H1 (cell line): ENCODE measurements around the gene SNW1. TPM values are rescaled to one million over a fixed set of nuclear protein-coding genes. Genes with fewer than 3 reads are reported as not detected.
A peak's percentile ranks its signal among the peaks of the same experiment; 100 is the strongest.

Experiments used
- CTCF ChIA-PET: fragments of 300-600 bp; sonication (Branson Sonifier 250); formaldehyde crosslinking; loops from one replicate; lab custom pipeline; 2021; ENCODE audit not compliant: partially characterized antibody; lab: Charles Lee
- POLR2A ChIA-PET: fragments of 300-600 bp; sonication (Branson Sonifier 250); formaldehyde crosslinking; loops from one replicate; lab custom pipeline; 2021; ENCODE audit warnings: inconsistent platforms; ENCODE audit not compliant: partially characterized antibody; lab: Charles Lee
- DNase-seq, 2 experiments: peaks; one replicate each; pipeline versions ENCODE4 v3.0.0 to v3.0.0-alpha.2; 2010 to 2022; ENCODE audit warnings: low spot score in 2 of 2, low read depth in 1 of 2, mixed read lengths in 1 of 2
- FAIRE-seq: peaks from 2 replicates; lab custom pipeline; 2011; peaks lifted over from hg19 to GRCh38; lab: Jason Lieb, UNC
- H2AFZ ChIP-seq: 2 replicates; pipeline ENCODE4 v1.8.1; 2012; ENCODE audit warnings: low read length, inconsistent platforms
- H2AK5ac ChIP-seq: 2 replicates; pipeline ENCODE4 v1.6.1; 2013; ENCODE audit warnings: low read depth, low read length
- H2BK120ac ChIP-seq: replicated peaks from 2 replicates; pipeline ENCODE3; 2013; ENCODE audit warnings: low read depth, low read length, inconsistent platforms
- H2BK12ac ChIP-seq: 2 replicates; pipeline ENCODE4 v1.6.1; 2013; ENCODE audit warnings: low read depth, low read length
- H2BK15ac ChIP-seq: 2 replicates; pipeline ENCODE4 v1.6.1; 2013; ENCODE audit warnings: low read length
- H2BK20ac ChIP-seq: 2 replicates; pipeline ENCODE4 v1.6.1; 2013; ENCODE audit warnings: low read length
- H2BK5ac ChIP-seq: 2 replicates; pipeline ENCODE4 v1.6.1; 2013; ENCODE audit warnings: low read depth, low read length
- H3K14ac ChIP-seq: 2 replicates; pipeline ENCODE4 v1.6.1; 2013; ENCODE audit warnings: inconsistent platforms; ENCODE audit not compliant: insufficient read length
- H3K18ac ChIP-seq: 2 replicates; pipeline ENCODE4 v1.6.1; 2013; ENCODE audit warnings: low read length; ENCODE audit errors: extremely low read depth
- H3K23ac ChIP-seq: 2 replicates; pipeline ENCODE4 v1.6.1; 2013; ENCODE audit warnings: inconsistent platforms; ENCODE audit not compliant: insufficient read length
- H3K23me2 ChIP-seq: 2 replicates; pipeline ENCODE4 v1.6.1; 2013; ENCODE audit warnings: low read depth, low read length
- H3K27ac ChIP-seq: 2 replicates; pipeline ENCODE4 v1.6.1; 2011; ENCODE audit warnings: low read depth, low read length, inconsistent platforms
- H3K27me3 ChIP-seq, 4 experiments: replicated peaks in 1 of 4; 1 replicate in 1 of 4; 2 replicates in 3 of 4; pipeline versions ENCODE4 v1.6.1 to v1.8.1; 2011 to 2013; ENCODE audit warnings: low read length in 3 of 4, mild to moderate bottlenecking in 3 of 4, inconsistent platforms in 2 of 4, mixed read lengths in 2 of 4, moderate library complexity in 1 of 4; ENCODE audit not compliant: control insufficient read depth in 3 of 4, insufficient read depth in 3 of 4; ENCODE audit errors: extremely low read depth in 1 of 4
- H3K36me3 ChIP-seq, 4 experiments: 2 replicates each; pipeline versions ENCODE4 v1.6.1 to v1.8.1; 2011 to 2013; ENCODE audit warnings: mild to moderate bottlenecking in 4 of 4, low read length in 3 of 4, moderate library complexity in 2 of 4, control low read depth in 1 of 4, inconsistent platforms in 1 of 4; ENCODE audit not compliant: insufficient read depth in 4 of 4, control insufficient read depth in 2 of 4
- H3K4ac ChIP-seq: replicated peaks from 2 replicates; pipeline ENCODE3; 2013; ENCODE audit warnings: low read length, low read depth, mixed read lengths, inconsistent platforms; ENCODE audit not compliant: insufficient read length
- H3K4me1 ChIP-seq, 4 experiments: replicated peaks in 1 of 4; 1 replicate in 1 of 4; 2 replicates in 3 of 4; pipeline versions ENCODE4 v1.6.1 to v1.8.1; 2011 to 2013; ENCODE audit warnings: low read length in 3 of 4, inconsistent platforms in 2 of 4, mixed read lengths in 1 of 4; ENCODE audit not compliant: insufficient read depth in 4 of 4, control insufficient read depth in 3 of 4
- H3K4me2 ChIP-seq, 2 experiments: 2 replicates each; pipeline versions ENCODE4 v1.6.1 to v1.8.1; 2011 to 2013; ENCODE audit warnings: low read depth in 2 of 2, low read length in 2 of 2, control low read depth in 1 of 2, inconsistent platforms in 1 of 2, mild to moderate bottlenecking in 1 of 2; ENCODE audit not compliant: insufficient read depth in 1 of 2
- H3K4me3 ChIP-seq, 4 experiments: fragments of 200-600, 300-600 bp in 1 of 4; sonication (generic), shearing (Covaris generic), sonication (Bioruptor Twin) in 1 of 4; 2 replicates each; pipeline versions ENCODE4 v1.5.1 to v1.8.1; 2011 to 2016; ENCODE audit warnings: low read length in 4 of 4, low read depth in 3 of 4, control low read depth in 2 of 4, inconsistent platforms in 2 of 4, mild to moderate bottlenecking in 2 of 4, mixed read lengths in 1 of 4, moderate library complexity in 1 of 4; ENCODE audit not compliant: insufficient read depth in 2 of 4; ENCODE audit errors: extremely low read depth in 1 of 4
- H3K56ac ChIP-seq: replicated peaks from 2 replicates; pipeline ENCODE3; 2013; ENCODE audit warnings: low read depth, mild to moderate bottlenecking, mixed read lengths, low read length, inconsistent platforms; ENCODE audit not compliant: insufficient read length
- H3K79me1 ChIP-seq: 2 replicates; pipeline ENCODE4 v1.6.1; 2013; ENCODE audit warnings: low read depth, low read length, control low read depth
- H3K79me2 ChIP-seq, 2 experiments: 2 replicates each; pipeline versions ENCODE4 v1.6.1 to v1.8.1; 2012 to 2013; ENCODE audit warnings: low read length in 2 of 2, mild to moderate bottlenecking in 2 of 2, inconsistent platforms in 1 of 2; ENCODE audit not compliant: insufficient read depth in 2 of 2, control insufficient read depth in 1 of 2
- H3K9ac ChIP-seq, 4 experiments: replicated peaks in 1 of 4; 1 replicate in 1 of 4; 2 replicates in 3 of 4; pipeline versions ENCODE4 v1.6.1 to v1.8.1; 2011 to 2013; ENCODE audit warnings: low read depth in 3 of 4, low read length in 3 of 4, control low read depth in 2 of 4, mild to moderate bottlenecking in 2 of 4, moderate library complexity in 2 of 4, inconsistent platforms in 1 of 4; ENCODE audit errors: extremely low read depth in 1 of 4
- H3K9me3 ChIP-seq, 2 experiments: 2 replicates each; pipeline versions ENCODE4 v1.6.1 to v1.8.1; 2012 to 2013; ENCODE audit warnings: mild to moderate bottlenecking in 2 of 2, moderate library complexity in 2 of 2, control low read depth in 1 of 2, inconsistent platforms in 1 of 2, low read depth in 1 of 2, low read length in 1 of 2, mixed read lengths in 1 of 2; ENCODE audit not compliant: insufficient read depth in 2 of 2
- H4K20me1 ChIP-seq, 2 experiments: replicated peaks in 1 of 2; 2 replicates each; pipeline versions ENCODE3 to v1.8.1; 2011 to 2013; ENCODE audit warnings: inconsistent platforms in 2 of 2, low read length in 2 of 2, mild to moderate bottlenecking in 1 of 2; ENCODE audit not compliant: insufficient read depth in 2 of 2, control insufficient read depth in 1 of 2
- H4K5ac ChIP-seq: 2 replicates; pipeline ENCODE4 v1.6.1; 2013; ENCODE audit warnings: low read length, low read depth, mixed read lengths, inconsistent platforms; ENCODE audit not compliant: insufficient read length
- H4K8ac ChIP-seq: 2 replicates; pipeline ENCODE4 v1.8.0; 2013; ENCODE audit warnings: mild to moderate bottlenecking, moderate library complexity, low read length, inconsistent platforms; ENCODE audit not compliant: insufficient read depth; ENCODE audit errors: extremely low read depth
- H4K91ac ChIP-seq: replicated peaks from 2 replicates; pipeline ENCODE3; 2013; ENCODE audit warnings: low read length, mixed read lengths, inconsistent platforms; ENCODE audit not compliant: insufficient read length
- CEBPB ChIP-seq: IDR thresholded peaks from 2 replicates; pipeline ENCODE4 v1.6.1; 2012; ENCODE audit warnings: low read depth, low read length
- RBBP5 ChIP-seq: IDR thresholded peaks from 2 replicates; pipeline ENCODE4 v1.7.1; 2012; ENCODE audit warnings: low read depth, mild to moderate bottlenecking, inconsistent platforms, low read length, moderate library complexity, borderline replicate concordance
- SIN3A ChIP-seq, 2 experiments: IDR thresholded peaks in 1 of 2; conservative IDR thresholded peaks in 1 of 2; 2 replicates each; pipeline ENCODE4 v1.6.1; 2011 to 2012; ENCODE audit warnings: low read length in 2 of 2, improper control_type of control experiment in 1 of 2, low read depth in 1 of 2, mild to moderate bottlenecking in 1 of 2
- SIX5 ChIP-seq: IDR thresholded peaks from 2 replicates; pipeline ENCODE4 v1.6.1; 2011; ENCODE audit warnings: mild to moderate bottlenecking, low read depth, low read length
- TAF1 ChIP-seq: IDR thresholded peaks from 2 replicates; pipeline ENCODE4 v1.6.1; 2011; ENCODE audit warnings: mild to moderate bottlenecking, low read depth, low read length
- TBP ChIP-seq: IDR thresholded peaks from 2 replicates; pipeline ENCODE4 v1.6.1; 2011; ENCODE audit warnings: low read depth, low read length, improper control_type of control experiment
- WGBS, 2 experiments: shearing (Covaris generic) in 1 of 2; methylation state at CpG; one replicate each; pipeline versions ENCODE4 v1.1.6 to v1.1.7; 2013 to 2015; ENCODE audit warnings: low lambda C conversion rate in 2 of 2, mixed read lengths in 2 of 2, inconsistent platforms in 1 of 2, low coverage in 1 of 2, missing lambda C conversion rate in 1 of 2; ENCODE audit not compliant: insufficient replicate concordance in 2 of 2, insufficient coverage in 1 of 2, insufficient read length in 1 of 2; ENCODE audit errors: extremely low coverage in 1 of 2, missing lambda C conversion rate in 1 of 2; 5-methylcytosine and 5-hydroxymethylcytosine counted together
- polyA plus RNA-seq, 7 experiments: library from polyadenylated mRNA; depleted of rRNA in 3 of 7; stranded (reverse) in 5 of 7; unstranded in 2 of 7; fragments of >200 nt in 5 of 7; fragments of 200-250 nt in 2 of 7; gene quantifications; 1 replicate in 5 of 7; 2 replicates in 1 of 7; 4 replicates in 1 of 7; pipeline versions ENCODE4 v1.2.1 to v1.2.3, GENCODE V29; 2011 to 2013; ENCODE audit warnings: missing spikeins in 2 of 7, mixed read lengths in 2 of 7
- total RNA-seq: library from RNA; stranded (reverse); fragmentation: NEBNext Ultra II Directional; extraction: Animal tissue kit (Norgen Biotek cat#: 25700); gene quantifications from 2 replicates; pipeline ENCODE4 v1.2.1, GENCODE V29; 2021
- TF ChIP-seq, protein P1 (sequence below): IDR thresholded peaks from 2 replicates; pipeline ENCODE4 v1.6.1; 2011; ENCODE audit warnings: low read length, improper control_type of control experiment
- TF ChIP-seq, protein P2 (sequence below): IDR thresholded peaks from 2 replicates; pipeline ENCODE4 v1.6.1; 2011; ENCODE audit warnings: low read depth, mild to moderate bottlenecking, low read length; ENCODE audit not compliant: insufficient read depth

SNW1 gene
- total and polyA plus RNA-seq, 2 of the 8 experiments (the other 6 are each of a cell fraction or from before 2014, with no cell fraction given) = 13.2 to 79.2 TPM

DNA sequence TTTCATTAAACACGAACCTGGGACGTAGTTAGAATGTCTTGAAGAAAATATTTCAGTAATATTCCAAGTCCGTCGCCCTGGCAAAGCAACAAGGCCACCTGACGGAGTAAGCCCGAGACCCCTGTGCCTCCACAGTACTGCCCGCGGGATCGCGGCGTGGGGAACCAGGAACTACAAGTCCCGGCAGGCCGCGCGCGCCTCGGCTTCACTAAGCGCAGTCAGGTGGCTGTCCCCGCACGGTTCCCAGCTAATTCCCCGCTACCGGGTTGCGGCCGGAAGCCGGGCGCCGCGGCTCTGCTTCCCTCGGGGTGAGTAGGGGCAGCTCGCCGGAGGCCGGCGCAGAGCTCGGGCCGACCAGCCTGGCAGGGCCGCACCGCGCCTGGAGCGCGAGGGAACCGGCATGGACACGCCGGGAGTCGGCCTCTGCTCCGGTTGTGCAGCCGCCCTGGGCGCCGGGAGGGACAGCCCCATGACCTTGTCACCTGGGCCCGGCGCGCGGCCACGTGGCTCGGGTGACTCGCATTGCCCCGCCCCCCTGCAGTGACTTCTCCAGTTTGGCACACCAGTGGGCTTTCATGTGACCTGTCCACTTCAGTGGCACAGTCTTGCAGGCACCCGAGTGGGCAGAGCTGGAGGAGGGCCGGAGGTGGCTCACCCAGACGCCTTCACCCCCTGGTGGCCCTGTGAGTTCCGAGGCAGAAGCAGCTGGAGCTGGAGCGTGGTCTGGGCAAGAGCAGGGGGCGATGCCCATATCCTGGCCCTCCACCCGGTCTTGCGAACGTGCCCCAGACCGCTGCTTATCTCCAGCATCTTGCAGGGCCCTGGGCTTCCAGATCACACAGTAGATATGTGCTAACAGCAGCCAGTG is 39.1 kb upstream of the SNW1 start, which contains the start of gene ADCK1:
Gene ADCK1, plus strand, starts transcription at position 247 of the 868 bp plus-strand sequence. CDS start 18,870 bp downstream, outside the sequence.
- H3K14ac ChIP-seq = no peak within 1 kb of the TSS
- peak within 1 kb of the TSS; percentile 87 for H2BK120ac ChIP-seq
- peak within 1 kb of the TSS; percentile 41; the same call in 1 of the 2 replicates for H3K27ac ChIP-seq
- H3K56ac ChIP-seq = peak within 1 kb of the TSS; percentile 64
- no peak within 1 kb of the TSS for H3K23ac ChIP-seq
- H2BK20ac ChIP-seq = no peak within 1 kb of the TSS
- H2BK5ac ChIP-seq = peak within 1 kb of the TSS; percentile 66; the same call in 1 of the 2 replicates
- no peak for FAIRE-seq
- peak within 1 kb of the TSS; percentile 90 for H2AFZ ChIP-seq
- ChIA-PET POLR2A (interaction anchor here (1.0 to 2.2 kb wide), 5 partner anchors 9 to 140 kb away, joined by 4 to 9 read pairs (median 7); partner anchors contain the start of gene SNW1), CTCF (interaction anchor here (0.6 to 3.6 kb wide), 7 partner anchors 9 to 55 kb away, joined by 3 to 27 read pairs (median 3); partner anchors contain the start of gene SNW1)
- H4K5ac ChIP-seq = peak within 1 kb of the TSS; percentile 89
- H3K4ac ChIP-seq = peak within 1 kb of the TSS; percentile 27
- peak within 1 kb of the TSS; percentile 74 to 86 (median 84) for H3K4me3 ChIP-seq
- H3K36me3 ChIP-seq = no peaks in the 10 kb centered on the region
- H2AK5ac ChIP-seq = no peak within 1 kb of the TSS
- H4K8ac ChIP-seq = peak within 1 kb of the TSS; percentile 62; the same call in 1 of the 2 replicates
- H3K18ac ChIP-seq = peak within 1 kb of the TSS; percentile 84
- no peaks in the 10 kb centered on the region for H3K9me3 ChIP-seq
- H2BK12ac ChIP-seq = no peak within 1 kb of the TSS
- no peaks in the 10 kb centered on the region for H3K27me3 ChIP-seq
- peaks cover 5% of the 10 kb centered on the region; the same call in 1 of the 2 replicates for H3K23me2 ChIP-seq
- H2BK15ac ChIP-seq = no peak within 1 kb of the TSS
- H4K91ac ChIP-seq = peak within 1 kb of the TSS; percentile 58
- WGBS, 2 experiments = 4% methylated on average over 53 of the region's 66 CpGs; no CpG with 5 or more reads in 1 of the 2 experiments
- peak within 1 kb of the TSS; percentile 36 to 80 (median 74); a peak in 6 of 7 replicates for H3K9ac ChIP-seq
- H4K20me1 ChIP-seq = no peaks in the 10 kb centered on the region
- H3K4me1 ChIP-seq = peaks cover 0 to 13% (median 1%) of the 10 kb centered on the region in 4 experiments; a peak in 4 of 7 replicates
- H3K4me2 ChIP-seq = peak within 1 kb of the TSS; percentile 54 to 88
- 0 out of 2 replicates have a peak, but pooled peaks cover 5% of the 10 kb centered on the region for H3K79me1 ChIP-seq
- DNase-seq = peak in 1 of 2 experiments; percentile 88
- H3K79me2 ChIP-seq = 0 out of 4 replicates have a peak, but pooled peaks cover 0 to 3% of the 10 kb centered on the region in 2 experiments
- TF ChIP-seq SIN3A (conservative IDR thresholded peaks at IDR 0.05 in 1 of 2, IDR thresholded peaks at IDR 0.05 in 1 of 2; ENCODE audit: low read depth in 1 of 2, low read length in 2 of 2) (peak; percentile 59 to 87; a peak in 2 of 4 replicates), TBP (peak; percentile 48; the same call in 1 of the 2 replicates), SIX5 (peak; percentile 58), TAF1 (peak; percentile 63), CEBPB (no peak), RBBP5 (peak; percentile 97)
- TF ChIP-seq, protein P1, sequence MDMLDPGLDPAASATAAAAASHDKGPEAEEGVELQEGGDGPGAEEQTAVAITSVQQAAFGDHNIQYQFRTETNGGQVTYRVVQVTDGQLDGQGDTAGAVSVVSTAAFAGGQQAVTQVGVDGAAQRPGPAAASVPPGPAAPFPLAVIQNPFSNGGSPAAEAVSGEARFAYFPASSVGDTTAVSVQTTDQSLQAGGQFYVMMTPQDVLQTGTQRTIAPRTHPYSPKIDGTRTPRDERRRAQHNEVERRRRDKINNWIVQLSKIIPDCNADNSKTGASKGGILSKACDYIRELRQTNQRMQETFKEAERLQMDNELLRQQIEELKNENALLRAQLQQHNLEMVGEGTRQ = peak; percentile 82
- TF ChIP-seq, protein P2, sequence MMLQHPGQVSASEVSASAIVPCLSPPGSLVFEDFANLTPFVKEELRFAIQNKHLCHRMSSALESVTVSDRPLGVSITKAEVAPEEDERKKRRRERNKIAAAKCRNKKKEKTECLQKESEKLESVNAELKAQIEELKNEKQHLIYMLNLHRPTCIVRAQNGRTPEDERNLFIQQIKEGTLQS = peak; percentile 61; the same call in 1 of the 2 replicates
